Right cardiac atrium (tissue), 5 donors: ENCODE measurements around the gene ITSN2. TPM values are rescaled to one million over a fixed set of nuclear protein-coding genes. Genes with fewer than 3 reads are reported as not detected.

Source experiments
- polyA plus RNA-seq: library from polyadenylated mRNA; stranded (reverse); fragments of 200-250 nt; gene quantifications from one replicate; pipeline ENCODE4 v1.2.3, GENCODE V29; 2013
- total RNA-seq, 4 donors: library from RNA; stranded (reverse); fragmentation: NEBNext Ultra II Directional; extraction: Animal tissue kit (Norgen Biotek cat#: 25700); gene quantifications; one replicate each; pipeline ENCODE4 v1.2.1, GENCODE V29; 2021
- donor health status: healthy with polysubstance abuse.
- donor health status: DM: no; HTN: yes; CAD: no.
- donor health status: DM: no; HTN: no; CAD: no.
- donor health status: DM: no; HTN: yes; CAD: no; lungs with severe emphysema.
- donor health status: DM: yes; HTN: yes; CAD: no.

Gene ITSN2
- total and polyA plus RNA-seq, 5 donors = 22.8 to 58.9 (median 54.4) TPM

Other genes with a start within 250 kb of the ITSN2 start
- gene PFN4, start 237.2 kb downstream of the ITSN2 start, total RNA-seq = 1 to 10 TPM in 2 of 4 donors, under 1 TPM in 1, not detected in 1; 0.83 to 1.7 (median 1.3) TPM
- 2.8 TPM for gene PFN4, start 237.2 kb downstream of the ITSN2 start, polyA plus RNA-seq
- gene FAM228B, start 237.1 kb downstream of the ITSN2 start, total RNA-seq = 10 to 100 TPM; 50.1 to 69.0 (median 58.9) TPM
- gene FAM228B, start 237.1 kb downstream of the ITSN2 start, polyA plus RNA-seq = 37.9 TPM
- gene FAM228A, start 185.5 kb downstream of the ITSN2 start, total RNA-seq = 1 to 10 TPM in 3 of 4 donors, under 1 TPM in 1; 0.62 to 5.1 (median 2.0) TPM
- 1.5 TPM for gene FAM228A, start 185.5 kb downstream of the ITSN2 start, polyA plus RNA-seq
- 10 to 100 TPM; 31.8 to 37.1 (median 35.2) TPM for gene NCOA1, start 130.7 kb upstream of the ITSN2 start, total RNA-seq
- gene NCOA1, start 130.7 kb upstream of the ITSN2 start, polyA plus RNA-seq = 11.8 TPM